Activated CD4-positive, CD25-positive, alpha-beta regulatory T cell treated with anti-CD3 and anti-CD28 coated beads, Interleukin-2, amount 50 U/mL, for 24 hours (primary cell): ENCODE results near the gene ECHS1.

Experiments used
- ATAC-seq, 2 donors: fragments of 150-1000 bp; cut with Tn5 transposase; one replicate each; pipeline ENCODE4 v1.10.0; 2021; ENCODE audit warnings: mild to moderate bottlenecking in 1 of 2, moderate library complexity in 1 of 2

ECHS1 gene

GRCh38 chr10:133338080-133339071 lies 34.8 kb downstream of the ECHS1 start:
- ATAC-seq = no peak

- no peak for ATAC-seq
These were observed 35.8 kb downstream of the ECHS1 start for GRCh38 chr10:133337370-133337725.

GRCh38 chr10:133336577-133337369 lies 36.4 kb downstream of the ECHS1 start, which contains the start of gene CALY:
CALY (minus strand) TSS chr10:133336896; CDS start chr10:133328989, 7,907 bp downstream.
- peak; percentile 49 to 56 for ATAC-seq

GRCh38 chr10:133336118-133336576 lies 37.0 kb downstream of the ECHS1 start:
- ATAC-seq = no peak

- peak; percentile 24 to 59 for ATAC-seq
These were observed 37.7 kb downstream of the ECHS1 start for GRCh38 chr10:133335246-133336117.

- ATAC-seq = peak; percentile 29 to 48
These were observed 38.5 kb downstream of the ECHS1 start for GRCh38 chr10:133334503-133335245.

GRCh38 chr10:133332936-133333699 lies 40.0 kb downstream of the ECHS1 start:
- ATAC-seq = no peak

GRCh38 chr10:133329491-133330202 lies 43.5 kb downstream of the ECHS1 start:
- peak; percentile 92 to 95 for ATAC-seq

- no peak for ATAC-seq
These were observed 44.5 kb downstream of the ECHS1 start for GRCh38 chr10:133328358-133329343.

GRCh38 chr10:133327651-133328357 lies 45.4 kb downstream of the ECHS1 start:
- no peak for ATAC-seq

GRCh38 chr10:133326745-133327650 lies 46.2 kb downstream of the ECHS1 start:
- ATAC-seq = no peak

- ATAC-seq = no peak
These were observed 47.0 kb downstream of the ECHS1 start for GRCh38 chr10:133326223-133326551.

- no peak for ATAC-seq
These were observed 47.5 kb downstream of the ECHS1 start for GRCh38 chr10:133325440-133326222.

GRCh38 chr10:133324857-133325260 lies 48.3 kb downstream of the ECHS1 start:
- no peak for ATAC-seq

- peak; percentile 55 to 71 for ATAC-seq
These were observed 48.9 kb downstream of the ECHS1 start for GRCh38 chr10:133324198-133324792.
